Trophoblast cell (in vitro differentiated cells and primary cell): ENCODE results near the gene APOB.

Experiments
- DNase-seq, 2 donors: peaks; one replicate each; pipeline ENCODE4 v3.0.0-alpha.2; 2016
- H2AFZ ChIP-seq: 2 replicates; pipeline ENCODE4 v1.6.1; 2013; ENCODE audit warnings: low read length, moderate library complexity, mild to moderate bottlenecking; ENCODE audit not compliant: insufficient read depth, poor library complexity
- H2AK5ac ChIP-seq: 2 replicates; pipeline ENCODE4 v1.6.1; 2013; ENCODE audit warnings: mild to moderate bottlenecking, low read length
- H2BK120ac ChIP-seq: 2 replicates; pipeline ENCODE4 v1.6.1; 2013; ENCODE audit warnings: low read length, mild to moderate bottlenecking, moderate library complexity; ENCODE audit not compliant: insufficient read depth, poor library complexity
- H2BK12ac ChIP-seq: 2 replicates; pipeline ENCODE4 v1.6.1; 2013; ENCODE audit warnings: mild to moderate bottlenecking, low read length, moderate library complexity
- H2BK5ac ChIP-seq: 2 replicates; pipeline ENCODE4 v1.6.1; 2013; ENCODE audit warnings: low read length, low read depth, moderate library complexity, mild to moderate bottlenecking; ENCODE audit not compliant: poor library complexity
- H3K14ac ChIP-seq: 2 replicates; pipeline ENCODE4 v1.6.1; 2013; ENCODE audit warnings: mild to moderate bottlenecking, low read length
- H3K18ac ChIP-seq: 2 replicates; pipeline ENCODE4 v1.6.1; 2013; ENCODE audit warnings: mild to moderate bottlenecking, low read length
- H3K23ac ChIP-seq: 2 replicates; pipeline ENCODE4 v1.6.1; 2013; ENCODE audit warnings: low read length
- H3K27ac ChIP-seq: 2 replicates; pipeline ENCODE4 v1.5.1; 2013; ENCODE audit warnings: low read depth, mild to moderate bottlenecking, inconsistent platforms, low read length, moderate library complexity
- H3K27me3 ChIP-seq: 2 replicates; pipeline ENCODE4 v1.6.1; 2013; ENCODE audit warnings: inconsistent platforms, mild to moderate bottlenecking, low read length, moderate library complexity; ENCODE audit not compliant: insufficient read depth
- H3K36me3 ChIP-seq, 2 experiments: 1 replicate in 1 of 2; 2 replicates in 1 of 2; pipeline ENCODE4 v1.6.1; 2013; ENCODE audit warnings: low read length in 2 of 2, mild to moderate bottlenecking in 2 of 2, moderate library complexity in 1 of 2; ENCODE audit not compliant: insufficient read depth in 2 of 2, control insufficient read depth in 1 of 2
- H3K4ac ChIP-seq: 2 replicates; pipeline ENCODE4 v1.6.1; 2013; ENCODE audit warnings: low read depth, mild to moderate bottlenecking, low read length, moderate library complexity
- H3K4me1 ChIP-seq, 2 experiments: 1 replicate in 1 of 2; 2 replicates in 1 of 2; pipeline ENCODE4 v1.6.1; 2013; ENCODE audit warnings: low read length in 2 of 2, mild to moderate bottlenecking in 2 of 2, moderate library complexity in 1 of 2; ENCODE audit not compliant: insufficient read depth in 2 of 2, control insufficient read depth in 1 of 2
- H3K4me2 ChIP-seq: 2 replicates; pipeline ENCODE4 v1.6.1; 2013; ENCODE audit warnings: inconsistent platforms, mild to moderate bottlenecking, low read length, moderate library complexity
- H3K4me3 ChIP-seq: 2 replicates; pipeline ENCODE4 v1.5.1; 2013; ENCODE audit warnings: mild to moderate bottlenecking, low read depth, low read length, inconsistent platforms
- H3K79me1 ChIP-seq: one replicate; pipeline ENCODE4 v1.6.1; 2013; ENCODE audit warnings: low read length
- H3K79me2 ChIP-seq: 2 replicates; pipeline ENCODE4 v1.6.1; 2013; ENCODE audit warnings: low read length, mild to moderate bottlenecking; ENCODE audit not compliant: control insufficient read depth, insufficient read depth, poor library complexity
- H3K9ac ChIP-seq: 2 replicates; pipeline ENCODE4 v1.6.1; 2013; ENCODE audit warnings: mild to moderate bottlenecking, low read length
- H3K9me3 ChIP-seq: 2 replicates; pipeline ENCODE4 v1.6.1; 2013; ENCODE audit warnings: low read depth, mild to moderate bottlenecking, control low read depth, inconsistent platforms, low read length; ENCODE audit not compliant: insufficient read depth
- H4K12ac ChIP-seq: 2 replicates; pipeline ENCODE4 v1.6.1; 2013; ENCODE audit warnings: low read depth, mild to moderate bottlenecking, low read length, moderate library complexity
- H4K8ac ChIP-seq: 2 replicates; pipeline ENCODE4 v1.6.1; 2013; ENCODE audit warnings: low read depth, mild to moderate bottlenecking, low read length, moderate library complexity
- H4K91ac ChIP-seq: one replicate; pipeline ENCODE4 v1.6.1; 2013; ENCODE audit warnings: low read depth, mild to moderate bottlenecking, low read length, moderate library complexity
- WGBS: extraction: QIAGEN DNeasy Blood & Tissue Kit; methylation state at CpG from one replicate; pipeline ENCODE4 v1.1.7; 2013; ENCODE audit warnings: missing lambda C conversion rate; ENCODE audit not compliant: insufficient read length, insufficient coverage; ENCODE audit errors: extremely low coverage; 5-methylcytosine and 5-hydroxymethylcytosine counted together

Gene APOB

DNA sequence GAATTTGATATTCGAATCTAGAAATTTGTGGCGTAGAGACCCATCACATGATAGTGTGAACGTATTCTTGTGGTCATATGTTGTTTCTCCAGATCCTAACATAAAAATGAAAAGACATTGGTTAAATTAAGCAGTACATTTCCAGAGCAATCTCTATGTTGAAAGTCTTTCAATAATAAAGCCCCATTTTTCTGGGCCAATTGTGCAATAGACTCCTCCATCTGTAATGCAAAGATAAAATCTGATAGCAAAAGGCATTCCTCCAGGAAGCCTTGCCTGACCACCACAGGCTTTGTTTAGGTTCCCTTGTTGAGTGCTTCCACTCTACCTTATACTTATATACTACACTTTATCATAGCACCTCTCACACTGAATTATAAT lies 31.3 kb downstream of the APOB start:
- Histone ChIP-seq H4K8ac (no peak overlapping the region), H3K23ac (no peak overlapping the region), H3K79me1 (no peaks in the 10 kb centered on the region), H3K4me2 (no peak overlapping the region), H3K4ac (no peak overlapping the region), H4K12ac (no peak overlapping the region), H2AFZ (no peak overlapping the region), H3K4me3 (no peak overlapping the region), H2BK120ac (no peak overlapping the region), H3K27me3 (no peaks in the 10 kb centered on the region), H3K27ac (no peak overlapping the region), H3K14ac (no peak overlapping the region), H3K79me2 (no peaks in the 10 kb centered on the region), H3K18ac (no peak overlapping the region), H3K36me3 (no peaks in the 10 kb centered on the region), H2BK5ac (no peak overlapping the region), H2BK12ac (no peak overlapping the region), H4K91ac (no peak overlapping the region), H2AK5ac (no peak overlapping the region), H3K4me1 (peaks cover 0 to 5% of the 10 kb centered on the region in 2 experiments), H3K9ac (no peak overlapping the region), H3K9me3 (no peaks in the 10 kb centered on the region)
- no peak for DNase-seq
- no CpG with 5 or more reads among the region's 3 CpGs for WGBS

DNA sequence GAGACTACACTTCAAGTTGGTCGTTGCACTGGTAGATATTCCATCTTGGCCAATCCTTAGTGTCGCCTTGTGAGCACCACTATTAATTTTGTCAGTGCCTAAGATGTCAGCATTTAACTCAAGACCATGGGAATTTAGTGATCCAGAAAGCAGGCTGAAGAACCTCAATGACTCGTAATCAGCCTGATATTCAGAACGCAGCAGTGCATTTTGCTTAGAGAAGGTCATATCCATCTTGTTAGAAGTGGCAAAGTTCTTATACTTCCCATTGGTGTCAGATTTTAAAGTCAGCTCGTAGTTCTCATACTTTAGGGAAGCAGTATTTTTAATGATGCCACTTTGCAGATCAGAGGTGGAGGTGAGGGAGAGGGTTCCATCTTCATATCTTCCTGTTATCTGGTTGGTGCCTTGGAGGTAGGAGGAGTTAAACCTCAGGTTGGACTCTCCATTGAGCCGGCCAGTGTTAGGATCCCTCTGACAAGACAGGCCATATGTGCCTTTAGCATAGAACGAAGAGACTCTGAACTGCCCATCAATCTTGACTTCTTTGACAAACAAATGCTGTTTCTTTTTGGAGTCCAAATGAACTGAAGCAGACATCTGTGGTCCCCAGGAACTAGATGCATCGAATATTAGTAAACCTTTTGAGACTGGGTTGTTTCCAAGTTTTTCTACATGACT lies 31.9 kb downstream of the APOB start:
- H2AK5ac ChIP-seq = no peak overlapping the region
- H3K18ac ChIP-seq = no peak overlapping the region
- no peak overlapping the region for H3K23ac ChIP-seq
- no peak overlapping the region for H4K91ac ChIP-seq
- H4K8ac ChIP-seq = no peak overlapping the region
- no peak overlapping the region for H3K4ac ChIP-seq
- H3K4me1 ChIP-seq = peaks cover 0 to 3% of the 10 kb centered on the region in 2 experiments
- no peak overlapping the region for H2AFZ ChIP-seq
- no peak overlapping the region for H3K4me3 ChIP-seq
- no peak overlapping the region for H3K27ac ChIP-seq
- no peaks in the 10 kb centered on the region for H3K9me3 ChIP-seq
- H2BK5ac ChIP-seq = no peak overlapping the region
- no peak overlapping the region for H2BK120ac ChIP-seq
- no CpG with 5 or more reads among the region's 8 CpGs for WGBS
- no peak overlapping the region for H3K14ac ChIP-seq
- no peaks in the 10 kb centered on the region for H3K79me2 ChIP-seq
- no peak overlapping the region for H3K9ac ChIP-seq
- H3K4me2 ChIP-seq = no peak overlapping the region
- H3K79me1 ChIP-seq = no peaks in the 10 kb centered on the region
- no peaks in the 10 kb centered on the region for H3K36me3 ChIP-seq
- no peak overlapping the region for H2BK12ac ChIP-seq
- no peak for DNase-seq
- H4K12ac ChIP-seq = no peak overlapping the region
- no peaks in the 10 kb centered on the region for H3K27me3 ChIP-seq

DNA sequence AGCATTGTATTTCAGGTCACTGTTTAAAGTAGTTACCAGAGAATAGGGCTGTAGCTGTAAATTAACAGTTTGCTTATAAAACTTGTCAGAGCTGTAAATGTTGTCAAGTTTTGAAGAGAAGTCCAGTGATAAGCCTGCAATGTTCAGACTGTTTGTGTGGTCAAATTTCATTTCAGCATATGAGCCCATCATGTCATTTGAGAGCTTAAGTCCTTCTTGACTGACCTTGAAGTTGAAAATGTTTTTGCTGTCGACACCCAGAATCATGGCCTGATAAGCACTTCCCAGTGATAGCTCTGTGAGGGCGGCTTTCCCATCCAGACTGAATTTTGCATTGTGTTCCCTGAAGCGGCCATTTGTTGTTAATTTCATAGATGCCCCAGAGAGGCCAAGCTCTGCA lies 32.4 kb downstream of the APOB start:
- no peak for DNase-seq
- Histone ChIP-seq H2AFZ (no peak overlapping the region), H3K79me1 (no peaks in the 10 kb centered on the region), H3K27ac (no peak overlapping the region), H3K18ac (no peak overlapping the region), H4K12ac (no peak overlapping the region), H3K79me2 (no peaks in the 10 kb centered on the region), H3K9ac (no peak overlapping the region), H3K4ac (no peak overlapping the region), H3K9me3 (no peaks in the 10 kb centered on the region), H3K4me2 (no peak overlapping the region), H3K4me1 (peaks cover 0 to 3% of the 10 kb centered on the region in 2 experiments), H3K36me3 (no peaks in the 10 kb centered on the region), H3K23ac (no peak overlapping the region), H2AK5ac (no peak overlapping the region), H4K8ac (no peak overlapping the region), H3K4me3 (no peak overlapping the region), H2BK12ac (no peak overlapping the region), H4K91ac (no peak overlapping the region), H3K14ac (no peak overlapping the region), H2BK120ac (no peak overlapping the region), H3K27me3 (no peaks in the 10 kb centered on the region), H2BK5ac (no peak overlapping the region)
- no CpG with 5 or more reads among the region's 3 CpGs for WGBS

DNA sequence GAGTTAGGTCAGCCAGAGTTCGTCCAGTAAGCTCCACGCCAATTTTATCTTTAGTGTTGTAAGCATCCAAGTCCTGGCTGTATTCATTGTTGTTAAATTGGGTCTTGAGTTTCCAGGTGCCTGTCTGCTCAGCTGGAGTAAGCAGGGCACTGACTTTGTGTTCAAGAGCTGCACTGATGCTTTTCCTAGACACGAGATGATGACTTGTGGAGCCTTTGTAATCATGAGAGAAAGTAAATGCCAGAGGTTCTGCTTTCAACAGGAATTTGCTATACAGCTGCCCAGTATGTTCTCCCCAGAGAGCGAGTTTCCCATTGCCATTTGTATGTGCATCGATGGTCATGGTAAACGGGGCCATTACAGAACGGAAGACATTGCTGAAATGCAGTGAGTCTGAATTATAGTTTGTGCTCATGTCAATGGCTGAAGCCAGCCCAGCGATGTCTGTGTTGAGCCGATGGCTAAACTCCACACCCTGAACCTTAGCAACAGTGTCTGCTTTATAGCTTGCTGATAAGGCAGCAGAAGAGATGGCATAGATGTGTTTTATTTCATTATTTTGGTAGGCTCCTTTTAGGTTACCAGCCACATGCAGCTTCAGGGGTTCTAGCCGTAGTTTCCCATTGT lies 32.9 kb downstream of the APOB start:
- no peak overlapping the region for H2BK5ac ChIP-seq
- H3K18ac ChIP-seq = no peak overlapping the region
- no CpG with 5 or more reads among the region's 10 CpGs for WGBS
- H2AFZ ChIP-seq = no peak overlapping the region
- H3K79me2 ChIP-seq = no peaks in the 10 kb centered on the region
- H4K91ac ChIP-seq = no peak overlapping the region
- no peak overlapping the region for H4K12ac ChIP-seq
- no peaks in the 10 kb centered on the region for H3K9me3 ChIP-seq
- peaks cover 0 to 3% of the 10 kb centered on the region in 2 experiments for H3K4me1 ChIP-seq
- no peak overlapping the region for H3K4me3 ChIP-seq
- H2BK120ac ChIP-seq = no peak overlapping the region
- no peak overlapping the region for H3K23ac ChIP-seq
- no peak overlapping the region for H2AK5ac ChIP-seq
- no peak overlapping the region for H2BK12ac ChIP-seq
- no peak overlapping the region for H3K27ac ChIP-seq
- no peak for DNase-seq
- no peak overlapping the region for H3K4ac ChIP-seq
- no peak overlapping the region for H3K4me2 ChIP-seq
- no peaks in the 10 kb centered on the region for H3K27me3 ChIP-seq
- H3K36me3 ChIP-seq = no peaks in the 10 kb centered on the region
- no peak overlapping the region for H3K9ac ChIP-seq
- H4K8ac ChIP-seq = no peak overlapping the region
- H3K14ac ChIP-seq = no peak overlapping the region
- no peaks in the 10 kb centered on the region for H3K79me1 ChIP-seq
